K562 (cell line): ENCODE measurements around the gene KNTC1. TPM values are rescaled to one million over a fixed set of nuclear protein-coding genes. Genes with fewer than 3 reads are reported as not detected.
"Not testable (repeated sequence)": the region's sequence is repeated elsewhere in the genome, so short reads cannot be mapped to it uniquely, and the experiment has no call there.

Experiments used
- ATAC-seq: fragments of 200-7000 bp; cut with Tn5 transposase; 3 replicates; pipeline ENCODE4 v1.9.1; 2020; ENCODE audit warnings: moderate library complexity
- BruUV-seq: library from RNA; stranded (reverse); fragments of 400-500 nt; replicated peaks from 2 replicates; lab custom pipeline; 2021; lab: Mats Ljungman, UMichigan
- CTCF ChIA-PET: fragments of 300-600 bp; formaldehyde crosslinking; extraction: SDS; loops from one replicate; lab custom pipeline; 2021; ENCODE audit warnings: low intra/inter-chr PET ratio; lab: Yijun Ruan, JAX
- POLR2A ChIA-PET: fragments of 300-600, 350-650 bp; sonication (Branson Sonifier 250); formaldehyde crosslinking; extraction: SDS; loops from one replicate; lab custom pipeline; 2021; ENCODE audit warnings: antibody characterized with exemption, inconsistent platforms; lab: Yijun Ruan, JAX
- DNase-seq, 4 experiments: peaks; one replicate each; pipeline versions ENCODE4 v3.0.0 to v3.0.0-alpha.2; 2011 to 2018; ENCODE audit warnings: low spot score in 3 of 4, mixed read lengths in 3 of 4; ENCODE audit errors: extremely low read depth in 1 of 4
- FAIRE-seq: peaks from 2 replicates; lab custom pipeline; 2011; peaks lifted over from hg19 to GRCh38; lab: Jason Lieb, UNC
- H2AFZ ChIP-seq: 2 replicates; pipeline ENCODE4 v1.6.0; 2011; ENCODE audit warnings: low read depth, low read length, control low read depth, inconsistent platforms
- H3K27ac ChIP-seq: fragments of 200-600 bp; 3 replicates; pipeline ENCODE4 v1.8.0; 2011; ENCODE audit warnings: low read depth, mild to moderate bottlenecking, control low read depth, inconsistent platforms, low read length, moderate library complexity, mixed read lengths; ENCODE audit errors: extremely low read depth
- H3K27me3 ChIP-seq, 2 experiments: fragments of 300-600 bp in 1 of 2; 2 replicates in 1 of 2; 3 replicates in 1 of 2; pipeline versions ENCODE4 v1.6.0 to v1.8.0; 2011; ENCODE audit warnings: inconsistent platforms in 2 of 2, low read length in 2 of 2, mild to moderate bottlenecking in 1 of 2, mixed read lengths in 1 of 2, moderate library complexity in 1 of 2; ENCODE audit not compliant: control insufficient read depth in 2 of 2, insufficient read depth in 2 of 2
- H3K36me3 ChIP-seq: fragments of 300-600 bp; 3 replicates; pipeline ENCODE4 v1.8.0; 2011; ENCODE audit warnings: mild to moderate bottlenecking, low read length, inconsistent platforms; ENCODE audit not compliant: control insufficient read depth, insufficient read depth
- H3K4me1 ChIP-seq, 2 experiments: fragments of 200-600 bp in 1 of 2; replicated peaks in 1 of 2; 2 replicates in 1 of 2; 3 replicates in 1 of 2; pipeline versions ENCODE4 v1.5.1 to v1.8.0; 2011; ENCODE audit warnings: inconsistent platforms in 2 of 2, low read length in 2 of 2, mild to moderate bottlenecking in 1 of 2, mixed read lengths in 1 of 2, moderate library complexity in 1 of 2; ENCODE audit not compliant: control insufficient read depth in 2 of 2, insufficient read depth in 2 of 2
- H3K4me2 ChIP-seq: 2 replicates; pipeline ENCODE4 v1.6.1; 2011; ENCODE audit warnings: low read length, control low read depth, inconsistent platforms, mixed read lengths; ENCODE audit not compliant: insufficient read depth
- H3K4me3 ChIP-seq: fragments of 200-600 bp; sonication (generic), shearing (Covaris generic); 2 replicates; pipeline ENCODE4 v1.5.1; 2016; ENCODE audit warnings: control low read depth, inconsistent platforms
- H3K79me2 ChIP-seq: fragments of 200-600 bp; 3 replicates; pipeline ENCODE4 v1.8.0; 2011; ENCODE audit warnings: low read length, inconsistent platforms; ENCODE audit not compliant: control insufficient read depth, insufficient read depth
- H3K9ac ChIP-seq, 2 experiments: 2 replicates each; pipeline versions ENCODE4 v1.6.0 to v1.6.1; 2011; ENCODE audit warnings: low read depth in 2 of 2, low read length in 2 of 2, control low read depth in 1 of 2, inconsistent platforms in 1 of 2, mild to moderate bottlenecking in 1 of 2, mixed read lengths in 1 of 2; ENCODE audit not compliant: insufficient read depth in 1 of 2
- H3K9me1 ChIP-seq: one replicate; pipeline ENCODE4 v1.6.0; 2011; ENCODE audit warnings: inconsistent platforms, mild to moderate bottlenecking, low read length, moderate library complexity; ENCODE audit not compliant: control insufficient read depth, insufficient read depth
- H3K9me3 ChIP-seq: replicated peaks from 2 replicates; pipeline ENCODE4 v1.5.1; 2011; ENCODE audit warnings: low read depth, low read length, inconsistent platforms; ENCODE audit not compliant: control insufficient read depth, insufficient read depth
- H4K20me1 ChIP-seq: replicated peaks from 2 replicates; pipeline ENCODE4 v1.6.1; 2011; ENCODE audit warnings: low read length, inconsistent platforms, mixed read lengths; ENCODE audit not compliant: control insufficient read depth, insufficient read depth
- GABPB1 ChIP-seq: sonication (generic); formaldehyde crosslinking; IDR thresholded peaks from 2 replicates; pipeline ENCODE4 v1.8.0; 2022; ENCODE audit warnings: mild to moderate bottlenecking, missing genetic modification reagents
- HMG20B ChIP-seq: fragments of 250-450 bp; sonication (Bioruptor Pico); IDR thresholded peaks from 2 replicates; pipeline ENCODE4 v1.5.0; 2021; ENCODE audit warnings: mild to moderate bottlenecking
- MEF2D ChIP-seq: conservative IDR thresholded peaks from 2 replicates; pipeline ENCODE4 v1.6.1; 2016; ENCODE audit warnings: low read depth, missing genetic modification characterization, missing compliant biosample characterization
- PHF20 ChIP-seq: fragments of 450-650 bp; IDR thresholded peaks from 2 replicates; pipeline ENCODE4 v1.6.1; 2018; ENCODE audit not compliant: partially characterized antibody
- PURB ChIP-seq: sonication (generic); formaldehyde crosslinking; IDR thresholded peaks from 2 replicates; pipeline ENCODE4 v1.9.0; 2021; ENCODE audit warnings: low read depth, mild to moderate bottlenecking, missing genetic modification reagents
- RBFOX2 ChIP-seq: fragments of 200-400 bp; formaldehyde crosslinking; IDR thresholded peaks from 2 replicates; pipeline ENCODE4 v1.6.1; 2017; ENCODE audit warnings: low read depth, mild to moderate bottlenecking, low read length, moderate library complexity
- THRAP3 ChIP-seq: fragments of 450-650 bp; IDR thresholded peaks from 2 replicates; pipeline ENCODE4 v1.6.1; 2016; ENCODE audit warnings: mild to moderate bottlenecking, inconsistent platforms, borderline replicate concordance
- ZBTB17 ChIP-seq: fragments of 450-650 bp; formaldehyde crosslinking; IDR thresholded peaks from 2 replicates; pipeline ENCODE4 v1.4.0; 2020; ENCODE audit warnings: mild to moderate bottlenecking
- ZNF12 ChIP-seq: sonication (generic); formaldehyde crosslinking; IDR thresholded peaks from 2 replicates; pipeline ENCODE4 v1.4.0; 2020; ENCODE audit warnings: mild to moderate bottlenecking, missing genetic modification reagents
- ZNF518B ChIP-seq: fragments of 250-450 bp; sonication (Bioruptor Pico); IDR thresholded peaks from 2 replicates; pipeline ENCODE4 v1.5.0; 2021; ENCODE audit warnings: mild to moderate bottlenecking, moderate library complexity
- WGBS: fragments of 100-300 bp; shearing (Covaris generic); methylation state at CpG from one replicate; pipeline ENCODE4 v1.1.6; 2016; ENCODE audit warnings: low coverage, mixed read lengths; ENCODE audit not compliant: insufficient coverage; ENCODE audit errors: missing lambda C conversion rate; 5-methylcytosine and 5-hydroxymethylcytosine counted together
- in situ Hi-C: fragments of 300-500 bp; cut with MboI; formaldehyde crosslinking; loops from 4 replicates; pipeline ENCODE4 v1.15.0; 2018; ENCODE audit warnings: inconsistent platforms, mixed read lengths
- intact Hi-C: fragments of 100-400 bp; cut with micrococcal nuclease; formaldehyde crosslinking; loops from 2 replicates; pipeline ENCODE4 v1.14.2; 2022
- polyA plus RNA-seq, 8 experiments: library from polyadenylated mRNA; depleted of rRNA in 4 of 8; stranded (reverse) in 5 of 8; unstranded in 3 of 8; fragments of >200 nt; fragmentation: Nextera tagmentation in 2 of 8; fragmentation: Illumina TruSeq in 1 of 8; extraction: Ambion mirVana in 2 of 8; extraction: Trizol in 1 of 8; gene quantifications; 2 replicates each; pipeline versions ENCODE4 v1.2.1 to v1.2.3, GENCODE V29; 2011 to 2014; ENCODE audit warnings: inconsistent platforms in 1 of 8, missing spikeins in 1 of 8
- total RNA-seq, 7 experiments: library from RNA; depleted of rRNA in 6 of 7; stranded (reverse); fragments of >200 nt in 6 of 7; fragmentation: Illumina TruSeq in 2 of 7; extraction: Trizol in 2 of 7; gene quantifications; 2 replicates each; pipeline versions ENCODE4 v1.2.1 to v1.2.3, GENCODE V29; 2011 to 2021; ENCODE audit warnings: low replicate concordance in 1 of 7

KNTC1 gene
- total and polyA plus RNA-seq, 9 of the 15 experiments (the other 6 are each of a cell fraction or from before 2014, with no cell fraction given) = 38.9 to 135 (median 99.6) TPM

GRCh38 chr12:122651520-122652224 is 124.6 kb downstream of the KNTC1 start (continued):
- no peak for TF ChIP-seq THRAP3
- no peak for TF ChIP-seq GABPB1 (CRISPR knock-in tag)
- no peak for TF ChIP-seq RBFOX2
- no peak for TF ChIP-seq PHF20
- no peak for TF ChIP-seq HMG20B (CRISPR knock-in tag)
- no peak for TF ChIP-seq ZBTB17
- no peak for TF ChIP-seq PURB (CRISPR knock-in tag)
- no peak for TF ChIP-seq MEF2D (tag)
- TF ChIP-seq ZNF12 (CRISPR knock-in tag) = no peak
- no peak for TF ChIP-seq ZNF518B (CRISPR knock-in tag)
- TF ChIP-seq, all 486 proteins: peak for 0

- BruUV-seq, H3K9me3 ChIP-seq, POLR2A ChIA-PET, H3K9ac ChIP-seq, H4K20me1 ChIP-seq, intact Hi-C loops, H3K36me3 ChIP-seq, H3K79me2 ChIP-seq, H3K27ac ChIP-seq, in situ Hi-C loops, H2AFZ ChIP-seq, H3K9me1 ChIP-seq, H3K4me3 ChIP-seq, H3K27me3 ChIP-seq, H3K4me2 ChIP-seq, CTCF ChIA-PET, H3K4me1 ChIP-seq, ATAC-seq, FAIRE-seq, DNase-seq: not testable (repeated sequence)
- WGBS = 66% methylated on average over 8 of the region's 8 CpGs
Observed at GRCh38 chr12:122653291-122653690, 126.2 kb downstream of the KNTC1 start.
